GM21423 (cell line): Measurements from ENCODE around the gene FBH1.
"Not testable (repeated sequence)": the region's sequence is repeated elsewhere in the genome, so short reads cannot be mapped to it uniquely, and the experiment has no call there.

Source experiments
- ATAC-seq: cut with Tn5 transposase; IDR thresholded peaks from one replicate; pipeline ENCODE4 v1.9.1; 2021; ENCODE audit warnings: mild to moderate bottlenecking, moderate library complexity; ENCODE audit not compliant: unreplicated experiment

The FBH1 gene

DNA sequence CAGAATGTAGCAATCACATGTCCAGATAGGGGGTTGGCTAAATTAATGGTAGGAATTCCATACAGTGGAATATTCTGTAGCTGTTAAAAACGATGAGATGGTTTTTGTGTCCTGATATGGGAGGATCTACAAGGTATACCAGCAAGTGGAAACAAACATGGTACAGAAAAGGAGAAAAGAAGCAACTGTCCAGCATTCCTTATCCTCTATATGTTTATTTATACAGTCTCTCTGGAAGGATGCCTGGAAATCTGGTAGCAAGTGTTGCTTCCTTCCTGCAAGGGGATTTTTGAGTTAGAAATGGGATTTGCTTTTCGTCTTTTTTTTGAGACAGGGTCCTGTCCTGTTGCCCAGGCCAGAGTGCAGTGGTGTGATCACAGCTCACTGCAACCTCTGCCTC is 68.0 kb downstream of the FBH1 start:
- ATAC-seq: no peak

DNA sequence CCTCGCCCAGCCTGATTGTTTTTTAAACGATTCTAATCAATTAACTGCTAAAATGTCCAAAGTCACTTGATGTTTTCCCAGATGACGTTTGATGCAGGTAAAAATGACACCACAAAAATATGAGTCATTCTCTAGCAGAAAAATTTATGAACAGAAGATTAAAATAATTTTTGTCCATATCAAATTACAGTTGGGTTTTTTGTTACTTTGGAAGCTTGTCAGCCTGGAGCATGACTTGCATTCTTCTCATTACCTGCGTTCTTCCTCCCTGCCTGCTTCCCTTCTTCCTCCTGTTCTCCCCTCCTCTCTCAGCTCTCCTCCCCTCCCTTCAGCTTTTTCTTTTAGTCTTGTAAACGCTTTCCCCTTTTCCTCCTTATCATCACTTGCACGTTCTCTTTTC is 68.6 kb downstream of the FBH1 start:
- ATAC-seq: no peak

DNA sequence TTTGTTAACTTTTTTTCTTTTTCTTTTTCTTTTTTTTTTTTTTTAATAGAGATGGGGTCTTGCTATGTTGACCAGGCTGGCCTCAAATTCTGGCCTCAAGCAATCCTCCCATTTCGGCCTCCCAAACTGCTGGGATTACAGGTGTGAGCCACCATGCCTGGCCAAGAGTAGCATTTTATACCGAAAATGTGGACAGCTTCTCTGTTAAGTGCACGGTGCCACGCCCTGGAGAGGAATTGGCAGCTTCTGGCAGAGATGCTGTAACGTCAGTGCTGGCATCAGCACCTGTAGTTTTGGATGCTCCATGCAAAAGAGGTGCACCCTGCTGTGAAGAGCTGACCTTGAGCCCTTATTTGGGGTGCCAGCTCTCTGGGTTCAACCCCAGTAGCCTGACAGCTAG is 69.1 kb downstream of the FBH1 start:
- no peak for ATAC-seq

DNA sequence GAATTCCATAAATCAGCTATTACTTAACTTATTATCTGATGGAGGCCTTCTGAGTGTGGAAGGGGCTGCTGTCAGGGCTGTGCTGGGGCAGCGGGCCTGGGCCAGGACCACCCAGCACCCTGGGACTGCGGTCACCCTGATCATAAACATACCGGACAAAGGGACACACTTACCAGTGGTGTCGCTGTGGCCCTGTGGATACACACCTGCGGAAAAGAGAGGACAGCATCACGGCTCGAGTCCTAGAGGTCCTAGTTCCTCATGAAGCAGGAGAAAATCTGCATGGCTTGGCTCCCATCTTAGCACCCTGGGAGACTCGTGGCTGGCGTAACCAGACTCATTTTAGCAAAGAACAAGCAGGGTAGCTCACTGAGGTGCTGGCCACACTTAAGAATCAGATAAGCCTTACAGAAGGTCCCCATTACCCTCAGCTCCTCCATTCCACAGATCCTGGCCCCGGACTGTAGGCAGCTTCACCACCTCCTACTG is 69.6 kb downstream of the FBH1 start:
- no peak for ATAC-seq

DNA sequence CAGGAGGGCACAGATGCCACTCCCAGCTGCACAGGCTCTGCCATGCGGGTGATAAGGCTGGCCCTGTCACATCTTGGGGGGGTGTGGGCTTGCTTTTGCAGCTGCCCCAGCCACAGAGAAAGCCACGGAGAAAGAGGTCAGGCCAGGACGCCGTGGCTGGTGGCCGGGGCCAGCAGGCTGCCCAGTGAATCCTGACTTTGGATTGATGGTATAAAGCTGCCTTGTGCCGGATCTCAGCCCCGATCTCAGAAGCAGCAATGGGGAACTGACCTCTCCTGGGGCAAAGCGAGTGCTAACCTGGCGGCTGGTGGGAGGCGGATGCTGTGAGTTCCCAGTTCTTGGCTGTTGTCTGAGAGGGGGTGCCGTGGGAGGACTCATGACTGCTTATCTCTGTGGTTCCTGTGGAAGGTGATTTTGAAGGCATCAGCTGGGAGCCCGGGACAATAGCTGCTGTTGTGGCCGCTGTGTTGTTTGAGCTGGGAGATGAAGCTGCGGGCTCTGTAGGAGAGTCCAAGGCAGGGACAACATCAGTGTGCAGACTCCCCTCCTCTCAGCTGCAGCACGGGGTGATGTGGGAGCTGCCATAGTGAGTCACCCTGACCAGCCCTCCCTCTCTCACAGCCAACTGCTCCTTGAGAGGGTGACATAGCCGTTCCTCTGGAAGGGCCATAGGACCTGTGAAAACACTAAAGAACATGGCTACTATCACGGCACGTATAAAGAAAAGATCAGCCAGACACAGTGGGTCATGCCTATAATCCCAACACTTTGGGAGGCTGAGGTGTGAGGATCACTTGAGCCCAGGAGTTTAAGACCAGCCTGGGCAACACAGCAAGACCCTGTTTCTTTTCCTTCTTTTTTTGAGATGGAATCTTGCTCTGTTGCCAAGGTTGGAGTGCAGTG is 70.3 kb downstream of the FBH1 start:
- ATAC-seq: no peak

DNA sequence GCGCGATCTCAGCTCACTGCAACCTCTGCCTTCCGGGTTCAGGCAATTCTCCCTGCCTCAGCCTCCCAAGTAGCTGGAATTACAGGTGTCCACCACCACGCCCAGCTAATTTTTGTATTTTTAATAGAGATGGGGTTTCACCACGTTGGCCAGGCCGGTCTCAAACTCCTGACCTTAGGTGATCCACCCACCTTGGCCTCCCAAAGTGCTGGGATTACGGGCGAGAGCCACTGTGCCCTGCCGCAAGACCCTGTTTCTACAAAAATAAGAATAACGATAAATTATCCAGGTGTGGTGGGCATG is 70.9 kb downstream of the FBH1 start:
- ATAC-seq: not testable (repeated sequence)

DNA sequence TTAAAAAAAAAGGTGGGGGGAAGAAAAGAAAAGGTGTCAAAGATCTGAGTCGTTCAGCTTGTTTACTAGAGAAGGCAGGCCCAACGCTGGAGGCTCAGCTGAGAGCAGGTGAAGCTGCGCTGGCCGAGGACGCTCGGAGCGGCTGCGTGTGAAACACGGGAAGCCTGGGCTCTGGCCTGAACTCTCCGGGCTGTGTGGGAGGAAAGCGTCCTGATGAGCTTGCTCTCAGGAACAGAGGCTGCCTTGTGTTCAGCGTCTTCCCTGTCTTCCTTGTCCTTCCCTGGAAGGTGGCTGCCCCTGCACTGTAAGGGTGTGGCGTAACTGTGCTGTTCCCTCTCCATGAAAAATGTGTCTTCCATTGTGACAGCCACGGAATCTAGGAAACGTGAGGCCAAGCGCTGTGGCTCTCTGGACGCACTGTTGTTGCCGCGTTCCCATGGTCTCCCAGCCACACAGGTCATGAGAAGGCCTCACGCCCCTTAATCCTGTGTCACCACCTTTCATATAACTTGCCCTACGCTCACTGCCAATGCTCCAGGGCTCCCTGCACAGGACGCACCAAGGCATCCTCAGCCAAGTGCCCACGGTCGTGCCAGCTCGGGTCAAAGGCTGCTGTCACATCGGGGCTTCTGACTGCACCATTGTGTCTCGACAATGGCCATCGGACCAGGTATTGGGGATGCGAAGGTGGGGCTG is 71.5 kb downstream of the FBH1 start:
- no peak for ATAC-seq

DNA sequence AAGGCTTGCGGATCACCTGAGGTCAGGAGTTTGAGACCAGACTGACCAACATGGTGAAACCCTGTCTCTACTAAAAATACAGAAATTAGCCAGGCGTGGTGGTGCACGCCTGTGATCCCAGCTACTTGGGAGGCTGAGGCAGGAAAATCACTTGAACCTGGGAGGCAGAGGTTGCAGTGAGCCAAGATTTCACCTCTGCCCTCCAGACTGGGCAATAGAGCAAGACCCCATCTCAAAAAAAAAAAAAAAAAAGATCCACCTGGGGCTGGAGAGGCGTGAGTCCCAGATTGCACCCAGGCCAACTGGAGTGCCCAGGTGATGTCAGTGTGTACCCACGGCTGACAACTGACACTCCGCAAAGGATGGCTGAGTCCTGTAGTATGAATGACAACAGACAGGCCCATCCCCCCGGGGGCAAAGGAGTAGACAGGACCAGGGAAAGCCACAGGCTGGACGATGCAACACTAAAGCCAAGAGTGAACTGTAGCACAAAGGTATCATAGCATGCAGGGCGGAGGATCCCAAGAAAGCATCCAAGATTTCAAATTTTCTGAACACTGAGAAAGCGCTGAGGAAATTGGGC is 72.4 kb downstream of the FBH1 start:
- not testable (repeated sequence) for ATAC-seq

DNA sequence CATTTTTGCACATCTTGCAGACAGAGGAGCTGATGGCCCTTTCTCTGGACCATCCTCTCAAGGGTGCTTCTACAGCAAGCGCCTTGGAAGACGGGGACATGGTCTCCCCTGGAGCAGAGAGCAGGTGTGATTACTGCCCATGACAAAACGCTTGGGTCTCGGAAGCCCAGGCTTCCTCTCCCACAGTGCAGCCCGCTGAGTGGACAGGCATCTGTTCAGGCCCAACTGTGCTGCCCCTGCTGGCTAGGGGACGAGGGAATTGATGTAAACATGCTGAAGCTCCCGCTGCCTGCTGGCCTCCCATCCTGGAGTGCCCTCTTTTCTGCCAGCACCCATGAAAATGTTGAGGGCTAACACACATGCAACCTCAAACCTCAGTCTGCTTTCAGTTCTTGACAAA is 73.0 kb downstream of the FBH1 start:
- ATAC-seq: no peak

DNA sequence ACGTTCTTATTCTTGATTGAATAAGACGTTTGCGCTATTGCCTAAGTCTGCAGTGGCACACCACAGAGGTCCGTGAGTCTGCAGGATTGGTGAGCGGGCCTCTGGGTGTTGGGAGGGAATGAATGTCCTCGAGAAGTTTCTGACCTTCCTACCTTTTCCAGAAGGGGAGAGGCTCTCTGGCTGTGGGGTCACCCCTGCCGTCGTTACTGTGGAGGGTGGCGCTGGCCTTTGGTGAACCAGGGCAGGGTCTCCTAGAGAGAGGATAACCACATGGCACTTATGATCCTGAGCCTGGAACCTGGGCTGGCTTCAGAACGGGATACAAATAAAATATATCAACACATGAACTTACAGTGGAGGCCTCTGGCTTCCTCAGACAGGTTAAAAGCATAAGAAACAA is 73.5 kb downstream of the FBH1 start:
- no peak for ATAC-seq

DNA sequence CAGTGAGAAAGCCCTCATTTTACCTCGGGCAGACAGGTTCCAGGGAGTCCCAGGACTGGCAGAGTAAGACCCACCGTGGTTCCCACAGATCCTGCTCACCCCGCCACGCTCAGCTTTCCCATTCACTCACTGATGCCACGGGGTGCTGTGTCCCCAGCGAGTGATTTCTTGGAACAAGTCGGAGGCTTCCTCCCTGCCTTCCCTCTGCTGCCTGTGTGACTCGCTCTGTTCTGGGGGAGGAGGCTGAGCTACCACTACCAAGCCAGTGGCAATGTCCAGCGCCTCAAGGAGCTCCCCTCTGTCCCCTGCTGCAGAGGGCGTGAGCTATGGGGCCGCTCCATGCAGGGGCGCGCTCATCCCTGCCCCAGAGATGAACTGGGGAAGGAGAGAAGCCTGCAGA is 74.7 kb downstream of the FBH1 start:
- ATAC-seq: no peak

DNA sequence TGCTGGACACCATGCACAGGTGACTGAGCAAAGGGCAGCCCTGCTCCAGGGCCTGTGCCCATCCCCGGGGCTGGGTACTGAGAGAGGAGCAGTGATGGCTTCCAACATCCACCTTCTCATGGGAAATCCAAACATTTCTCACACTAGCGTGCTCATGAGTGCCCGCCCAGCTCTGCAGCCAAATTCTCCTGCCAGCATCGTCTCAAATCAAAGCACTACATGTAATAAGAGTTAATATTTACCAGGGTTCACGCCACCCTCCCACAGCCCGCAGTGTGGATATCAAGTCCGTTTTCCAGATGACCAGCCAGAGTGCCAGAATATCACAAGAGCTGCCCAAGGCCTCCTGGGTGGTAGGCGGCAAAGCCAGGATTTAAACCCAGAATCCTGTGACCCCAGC is 75.2 kb downstream of the FBH1 start:
- ATAC-seq: no peak

DNA sequence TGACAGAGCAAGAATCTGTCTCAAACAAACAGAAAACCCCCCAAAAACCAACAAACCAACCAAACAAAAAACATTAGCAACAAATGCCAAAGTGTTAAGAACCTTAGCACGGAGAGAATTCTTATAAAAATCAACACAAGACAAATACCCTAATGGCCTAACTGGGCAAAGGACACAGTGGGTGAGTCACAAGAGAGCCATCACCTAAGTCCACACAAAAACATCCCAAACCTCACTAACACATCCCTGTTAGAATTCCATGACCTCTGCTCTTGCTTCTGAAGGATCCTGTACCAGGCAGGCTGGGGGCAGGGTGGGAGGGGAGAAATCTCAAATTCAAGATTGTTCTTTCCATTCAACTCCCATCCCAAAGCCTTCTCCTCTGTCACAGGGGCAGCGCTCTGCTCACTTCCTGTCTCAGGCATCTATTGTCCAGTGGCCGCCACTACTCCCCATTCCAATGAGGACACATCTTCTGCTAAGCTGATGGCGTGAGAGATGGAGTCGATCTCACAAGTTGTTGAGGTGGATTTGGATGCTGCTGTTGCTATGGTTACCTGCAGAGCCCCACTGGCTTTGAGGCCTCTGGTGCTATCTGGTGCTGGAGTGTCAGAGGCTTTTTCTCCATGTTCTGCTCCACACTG is 78.1 kb downstream of the FBH1 start:
- ATAC-seq: no peak

DNA sequence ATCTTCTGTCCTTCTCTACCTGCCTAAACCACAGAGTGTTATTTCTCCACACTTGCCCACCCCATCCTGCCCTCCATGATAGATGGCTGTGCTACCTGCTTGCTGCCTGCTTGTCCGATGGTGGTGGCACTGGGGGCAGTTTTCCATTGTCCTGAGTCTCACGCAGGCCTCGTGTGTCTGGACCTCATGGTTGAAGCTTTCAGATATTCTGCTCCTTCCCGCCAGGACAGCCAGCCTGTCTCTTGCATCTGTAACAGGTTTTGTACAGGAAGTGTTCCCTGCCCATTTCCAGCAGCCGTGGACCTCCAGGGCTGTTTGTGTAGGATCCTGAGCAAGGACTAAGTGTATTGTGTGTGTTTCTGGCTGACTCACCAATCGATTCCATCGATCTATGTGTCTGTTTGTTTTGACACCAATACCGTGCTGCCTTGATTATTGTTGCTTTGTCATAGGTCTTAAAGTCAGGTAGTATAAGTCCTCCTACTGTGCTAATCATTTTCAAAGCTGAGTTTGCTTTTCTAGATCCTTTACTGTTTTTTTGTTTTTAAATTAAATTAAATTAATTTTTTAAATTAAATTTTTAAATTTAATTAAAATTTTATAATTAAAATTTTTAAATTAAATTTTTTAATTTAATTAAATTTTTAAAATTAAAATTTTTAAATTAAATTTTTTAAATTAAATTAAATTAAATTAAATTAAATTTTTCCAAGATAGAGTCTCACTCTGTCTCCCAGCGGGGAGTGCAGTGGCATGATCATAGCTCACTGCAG is 78.8 kb downstream of the FBH1 start:
- no peak for ATAC-seq

DNA sequence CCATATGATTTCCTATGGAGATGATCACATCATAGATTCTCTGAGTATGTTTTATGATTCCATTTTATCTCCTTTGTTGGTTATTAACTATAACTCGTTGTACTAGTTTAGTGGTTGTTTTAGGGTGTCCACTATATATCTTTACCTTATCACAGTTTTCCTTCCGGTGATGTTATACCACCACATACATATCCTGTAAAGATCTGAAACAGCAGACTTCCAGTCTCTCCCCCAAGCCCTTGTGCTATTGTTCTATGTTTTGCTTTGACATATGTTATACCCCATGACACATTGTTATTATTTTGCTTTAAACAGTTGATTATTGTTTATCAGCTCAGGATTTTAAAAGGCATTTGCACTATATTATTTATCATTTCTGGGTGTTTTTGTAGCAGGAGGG is 80.0 kb downstream of the FBH1 start:
- no peak for ATAC-seq

DNA sequence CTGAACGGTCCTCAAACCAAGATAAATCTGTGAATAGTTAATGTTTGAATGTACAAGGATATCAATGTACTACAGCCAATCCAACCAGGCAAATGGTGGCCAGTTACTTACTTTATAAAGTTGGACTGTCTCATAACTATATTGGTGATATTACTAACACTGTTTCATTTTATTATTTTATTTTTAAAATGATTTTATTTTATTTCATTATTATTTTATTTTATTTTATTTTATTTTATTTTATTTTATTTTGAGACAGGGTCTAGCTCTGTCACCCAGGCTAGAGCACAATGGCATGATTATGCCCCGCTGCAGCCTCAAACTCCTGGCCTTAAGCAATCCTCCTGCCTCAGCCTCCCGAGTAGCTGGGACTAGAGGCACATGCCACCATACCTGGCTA is 80.5 kb downstream of the FBH1 start:
- ATAC-seq: no peak

DNA sequence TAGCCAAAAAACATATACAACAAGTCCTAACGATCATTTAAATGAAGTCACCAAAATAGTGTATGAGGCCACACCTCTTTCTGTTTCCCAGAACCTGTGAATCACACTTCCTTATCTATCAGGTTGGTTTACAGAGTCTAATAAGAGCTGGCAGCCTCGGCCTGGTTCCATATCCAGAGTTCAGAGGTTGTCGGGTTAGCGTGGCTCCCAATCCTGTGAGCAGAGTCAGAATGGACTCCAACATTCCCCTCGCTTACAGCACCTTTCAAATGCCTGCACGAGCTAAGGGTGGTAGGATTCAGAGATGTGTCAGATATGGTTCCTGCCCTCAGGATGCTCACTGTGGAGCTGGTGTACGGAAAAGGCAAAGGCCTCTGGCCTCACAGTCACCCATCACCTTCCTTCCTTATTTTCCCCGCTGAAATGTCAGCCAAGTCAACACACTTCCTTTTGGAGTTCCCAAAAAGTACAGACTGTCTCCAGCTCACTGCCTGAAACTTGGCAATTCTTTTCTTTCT is 81.3 kb downstream of the FBH1 start:
- ATAC-seq: no peak

DNA sequence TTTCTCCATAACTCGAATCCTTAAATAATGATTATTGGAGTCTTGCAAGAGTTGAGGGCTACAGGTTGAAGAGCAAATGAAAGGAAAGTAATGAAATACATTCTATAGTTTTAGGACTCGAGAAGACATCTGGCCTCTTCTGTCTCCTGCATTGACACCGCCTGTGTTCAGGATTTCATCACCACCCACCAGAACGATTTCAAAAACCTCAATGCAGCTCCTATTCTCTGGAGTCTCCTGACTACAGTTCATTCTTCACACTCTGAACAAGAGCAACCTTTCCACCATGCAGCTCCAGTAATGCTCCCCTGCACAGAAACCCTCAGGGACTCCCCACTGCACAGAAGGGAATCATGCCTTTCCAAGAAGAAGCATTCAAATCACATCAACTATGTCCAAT is 81.8 kb downstream of the FBH1 start:
- no peak for ATAC-seq

DNA sequence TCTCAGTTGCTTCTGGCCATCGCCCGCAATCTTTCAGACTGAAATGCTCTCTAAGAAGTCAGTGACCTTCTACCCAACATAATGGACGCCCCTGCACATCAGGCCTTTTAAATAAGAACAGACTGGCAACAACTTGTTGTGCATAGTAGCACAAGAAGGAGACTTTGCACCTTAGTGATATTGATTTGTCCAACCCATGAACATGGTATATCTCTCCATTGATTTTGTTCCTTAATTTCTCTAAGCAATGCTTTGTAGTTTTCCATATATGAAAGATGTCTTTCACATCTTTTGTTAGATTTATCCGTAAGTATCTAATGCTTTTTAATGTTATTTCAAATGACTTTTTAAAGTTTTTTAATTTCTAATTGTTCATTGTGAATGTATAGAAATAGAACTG is 83.0 kb downstream of the FBH1 start:
- no peak for ATAC-seq

DNA sequence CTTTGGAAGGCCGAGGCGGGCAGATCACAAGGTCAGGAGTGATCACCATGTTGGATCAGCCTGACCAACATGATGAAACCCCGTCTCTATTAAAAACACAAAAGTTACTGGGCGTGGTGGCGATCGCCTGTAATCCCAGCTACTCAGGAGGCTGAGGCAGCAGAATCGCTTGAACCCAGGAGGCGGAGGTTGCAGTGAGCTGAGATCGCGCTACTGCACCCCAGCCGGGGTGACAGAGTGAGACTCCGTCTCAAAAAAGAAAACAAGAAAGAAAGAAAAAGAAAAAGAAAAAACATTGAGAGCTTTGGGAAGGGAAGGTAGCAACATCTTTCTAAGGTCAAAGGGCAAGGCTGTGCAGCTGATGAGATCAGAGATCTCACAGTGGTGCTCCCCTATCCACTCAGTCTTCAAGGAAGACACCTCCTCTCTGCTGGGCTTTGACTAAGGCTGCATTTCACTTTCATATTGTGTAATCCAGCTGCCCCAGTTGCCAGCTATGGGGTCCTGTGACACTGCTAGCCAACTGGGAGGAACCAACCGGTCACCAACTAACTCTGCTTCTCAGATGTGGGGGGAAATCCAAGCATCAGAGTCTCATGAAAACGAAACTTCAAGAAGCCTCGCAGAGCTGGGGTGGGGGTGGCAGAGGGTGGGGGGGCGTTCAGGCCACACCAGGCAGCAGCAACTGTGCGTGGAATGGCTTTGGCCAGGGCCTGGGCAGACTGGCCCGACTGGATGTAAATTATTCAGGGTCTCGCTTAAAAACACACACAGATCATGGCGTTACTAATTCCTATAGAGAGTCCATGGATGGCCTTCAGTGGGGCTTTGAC is 85.8 kb downstream of the FBH1 start:
- ATAC-seq: peak; percentile 57
